GM12875 (cell line): Measurements from ENCODE around the gene KLK15.

Source experiments
- H3K4me3 ChIP-seq: one replicate; pipeline ENCODE4 v1.5.1; 2011; ENCODE audit warnings: low read depth, low read length, control low read depth
- TF ChIP-seq, protein P1 (sequence below): IDR thresholded peaks from 2 replicates; pipeline ENCODE4 v1.5.1; 2011; ENCODE audit warnings: low read depth, mild to moderate bottlenecking, control low read depth, inconsistent platforms, low read length, moderate library complexity, borderline replicate concordance; ENCODE audit not compliant: insufficient read depth

KLK15 gene

DNA sequence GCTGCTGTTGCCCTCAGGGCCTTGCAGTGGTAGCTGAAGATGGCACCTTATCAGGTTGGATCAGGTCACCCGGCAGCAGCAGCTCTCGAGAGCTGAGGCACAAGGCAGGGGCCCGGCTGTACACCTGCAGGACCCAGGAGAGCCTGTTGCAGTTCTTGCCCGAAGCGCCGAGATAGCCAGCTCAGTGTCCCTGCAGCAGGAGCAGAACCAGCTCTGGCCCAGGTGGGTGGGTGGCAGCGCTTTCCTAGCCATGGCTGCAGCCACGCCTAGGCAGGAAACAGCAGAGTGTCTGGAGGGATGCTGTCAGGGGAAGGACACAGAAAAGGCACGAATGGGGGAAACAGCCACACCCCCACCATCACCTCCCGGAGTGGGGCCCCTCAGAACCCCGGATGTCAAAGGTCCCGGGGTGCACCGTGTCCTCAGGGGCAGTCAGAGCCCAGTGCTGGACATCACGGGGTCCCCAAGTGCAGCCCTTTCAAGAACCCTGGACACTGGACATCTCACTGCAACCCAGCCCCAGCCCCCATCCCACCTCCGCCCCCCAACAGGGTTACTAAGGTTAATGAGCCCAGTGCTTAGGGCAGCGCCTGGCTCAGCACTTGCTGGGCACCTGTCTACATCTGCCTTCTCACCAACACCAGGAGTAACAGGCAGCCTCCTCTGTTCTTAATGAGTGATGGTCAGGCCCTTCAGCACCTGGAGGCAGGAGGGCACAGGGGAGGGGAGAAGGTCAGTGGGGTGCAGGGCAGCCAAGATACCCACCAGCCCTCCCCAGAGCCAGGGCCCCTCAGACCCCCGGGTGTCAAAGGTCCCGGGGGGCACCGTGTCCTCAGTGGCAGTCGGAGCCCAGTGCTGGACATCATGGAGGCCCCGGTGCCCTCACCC, 34.5 kb downstream of the KLK15 start:
- TF ChIP-seq, protein P1, sequence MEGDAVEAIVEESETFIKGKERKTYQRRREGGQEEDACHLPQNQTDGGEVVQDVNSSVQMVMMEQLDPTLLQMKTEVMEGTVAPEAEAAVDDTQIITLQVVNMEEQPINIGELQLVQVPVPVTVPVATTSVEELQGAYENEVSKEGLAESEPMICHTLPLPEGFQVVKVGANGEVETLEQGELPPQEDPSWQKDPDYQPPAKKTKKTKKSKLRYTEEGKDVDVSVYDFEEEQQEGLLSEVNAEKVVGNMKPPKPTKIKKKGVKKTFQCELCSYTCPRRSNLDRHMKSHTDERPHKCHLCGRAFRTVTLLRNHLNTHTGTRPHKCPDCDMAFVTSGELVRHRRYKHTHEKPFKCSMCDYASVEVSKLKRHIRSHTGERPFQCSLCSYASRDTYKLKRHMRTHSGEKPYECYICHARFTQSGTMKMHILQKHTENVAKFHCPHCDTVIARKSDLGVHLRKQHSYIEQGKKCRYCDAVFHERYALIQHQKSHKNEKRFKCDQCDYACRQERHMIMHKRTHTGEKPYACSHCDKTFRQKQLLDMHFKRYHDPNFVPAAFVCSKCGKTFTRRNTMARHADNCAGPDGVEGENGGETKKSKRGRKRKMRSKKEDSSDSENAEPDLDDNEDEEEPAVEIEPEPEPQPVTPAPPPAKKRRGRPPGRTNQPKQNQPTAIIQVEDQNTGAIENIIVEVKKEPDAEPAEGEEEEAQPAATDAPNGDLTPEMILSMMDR = no peak

DNA sequence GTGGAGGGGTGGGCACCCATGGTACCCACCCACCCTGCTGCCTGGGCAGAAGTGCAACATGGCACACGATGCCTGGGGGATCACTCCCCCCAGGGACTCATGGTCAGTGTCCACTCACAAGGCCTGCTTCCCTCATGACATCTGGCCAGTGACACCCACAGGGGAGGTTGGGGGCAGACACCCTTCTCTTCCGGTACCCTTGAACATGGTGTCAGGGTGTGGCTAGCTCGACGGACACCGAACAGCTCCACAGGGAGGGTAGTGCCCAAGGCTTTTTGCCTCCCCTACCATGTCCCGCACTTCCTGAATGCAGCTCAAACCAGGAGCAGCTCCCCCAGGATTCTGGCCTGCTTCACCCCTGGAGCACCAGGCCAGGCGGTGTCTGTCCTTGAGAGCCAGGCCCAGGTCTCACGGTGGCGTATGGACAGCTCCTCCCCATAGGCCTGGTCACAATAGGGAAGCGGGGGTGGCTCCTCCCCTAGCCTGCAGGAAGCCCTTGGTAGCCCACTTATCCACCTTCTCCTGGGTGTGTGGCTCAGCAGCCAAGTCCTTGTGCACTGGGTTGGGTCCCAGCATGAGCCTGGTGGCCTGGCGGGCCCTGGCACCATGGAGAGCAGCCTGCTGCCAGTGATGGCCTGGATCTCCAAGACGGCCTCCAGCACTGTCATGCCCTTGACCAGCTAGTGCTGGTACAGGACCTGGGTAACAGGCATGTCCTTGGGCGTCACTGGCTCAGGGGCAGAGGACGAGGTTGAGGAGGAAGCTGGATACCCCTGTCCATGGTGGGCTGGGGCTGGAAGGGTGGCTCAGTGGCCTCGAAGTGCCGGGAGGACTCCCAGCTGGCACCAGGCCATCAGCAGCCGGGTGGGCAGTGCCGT, 35.4 kb downstream of the KLK15 start:
- TF ChIP-seq, protein P1 = no peak
- H3K4me3 ChIP-seq = no peak overlapping the region

More for the DNA sequence above, 34.5 kb downstream of the KLK15 start:
- H3K4me3 ChIP-seq = no peak overlapping the region

DNA sequence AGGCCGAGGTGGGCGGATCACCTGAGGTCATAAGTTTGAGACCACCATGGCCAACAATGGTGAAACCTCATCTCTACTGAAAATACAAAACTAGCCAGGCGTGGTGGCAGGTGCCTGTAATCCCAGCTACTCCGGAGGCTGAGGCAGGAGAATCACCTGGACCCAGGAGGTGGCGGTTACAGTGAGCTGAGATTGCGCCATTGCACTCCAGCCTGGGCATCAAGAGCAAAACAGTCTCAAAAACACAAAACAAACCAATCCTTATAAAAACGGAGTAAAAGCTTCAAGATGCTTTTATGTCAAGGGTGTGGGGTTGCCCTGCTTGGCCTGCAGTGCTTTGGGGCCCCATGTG, 36.0 kb downstream of the KLK15 start:
- no peak overlapping the region for H3K4me3 ChIP-seq
- TF ChIP-seq, protein P1 = no peak

DNA sequence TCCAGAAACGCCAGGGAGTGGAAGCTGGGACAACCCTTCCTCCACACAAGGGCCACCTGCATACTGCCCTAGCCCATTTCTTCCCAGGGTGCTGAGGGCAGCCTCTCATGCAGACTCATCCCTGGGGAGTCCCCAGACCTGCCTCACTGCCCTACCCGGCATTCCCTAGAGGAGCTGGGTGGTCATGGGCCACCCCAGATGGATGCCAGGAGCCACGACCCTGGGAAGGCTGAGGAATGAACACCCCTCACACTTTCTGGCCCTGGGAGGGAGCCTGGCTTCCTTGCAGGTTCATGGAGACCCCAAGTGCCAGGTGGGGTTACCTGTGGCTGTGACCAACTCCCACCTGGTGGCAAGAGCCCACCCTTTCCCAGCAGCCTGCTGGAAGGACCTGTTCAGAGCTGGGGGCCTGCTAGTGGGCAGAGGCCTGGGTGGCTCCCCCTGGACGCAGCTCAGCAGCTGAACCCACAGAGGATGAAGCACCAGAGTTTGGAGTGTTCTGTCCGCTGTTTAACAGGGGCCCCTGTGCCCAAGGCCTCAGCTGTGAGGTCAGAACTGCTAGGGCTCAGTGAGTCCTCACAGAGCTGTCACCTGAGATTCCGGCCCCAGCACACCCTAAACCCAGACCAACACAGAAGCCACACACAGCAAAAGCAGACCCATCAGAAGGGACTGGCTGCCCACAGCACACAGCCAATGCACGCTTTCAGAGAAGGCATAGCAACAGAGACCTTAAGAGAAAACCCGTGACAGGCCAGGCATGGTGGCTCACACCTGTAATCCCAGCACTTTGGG, 36.5 kb downstream of the KLK15 start:
- no peak overlapping the region for H3K4me3 ChIP-seq
- TF ChIP-seq, protein P1 = no peak

DNA sequence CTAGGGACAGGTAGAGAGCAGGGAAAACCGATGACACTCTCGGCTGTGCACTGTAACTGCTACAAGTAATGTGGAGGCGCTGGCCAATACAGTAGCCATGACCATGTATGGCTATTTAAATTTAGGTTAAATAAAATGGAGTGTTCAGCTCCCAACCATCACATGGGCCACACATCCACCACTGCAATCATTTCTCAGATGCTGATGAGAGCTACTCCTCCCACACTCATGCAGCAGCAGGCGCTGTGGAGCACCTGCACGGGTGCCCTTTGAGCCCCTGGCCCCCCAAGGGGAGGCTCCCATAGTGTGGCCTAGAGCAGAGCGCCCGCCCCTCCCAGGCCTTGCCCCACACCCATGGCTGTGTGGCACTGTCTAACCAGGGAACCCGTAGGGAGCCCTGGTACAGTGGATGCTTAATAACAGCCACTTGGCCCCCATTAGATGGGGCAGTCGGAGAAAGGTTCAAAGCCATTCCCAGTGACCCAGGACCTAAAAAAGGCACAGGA, 37.2 kb downstream of the KLK15 start:
- TF ChIP-seq, protein P1 = peak; percentile 26; the same call in 1 of the 2 replicates
- no peak overlapping the region for H3K4me3 ChIP-seq

DNA sequence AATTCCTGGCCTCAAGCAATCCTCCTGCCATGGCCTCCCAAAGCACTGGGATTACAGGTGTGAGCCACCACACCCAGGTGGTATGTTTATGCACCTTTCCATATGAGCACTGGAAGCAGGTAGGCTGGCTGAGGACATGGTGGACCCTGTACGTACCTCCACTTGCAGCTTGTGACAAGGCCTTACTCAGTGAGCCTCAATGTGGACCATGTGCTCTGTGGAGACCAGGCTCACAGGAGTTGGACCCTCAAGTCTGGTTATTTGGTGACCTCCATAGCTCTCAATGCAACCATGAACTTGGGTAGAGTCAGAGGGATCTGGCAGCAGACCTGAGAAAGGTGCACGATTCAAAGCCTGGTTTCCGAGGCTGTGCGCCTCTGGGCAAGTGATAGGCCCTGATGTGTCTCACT, 37.7 kb downstream of the KLK15 start:
- TF ChIP-seq, protein P1 = no peak
- no peak overlapping the region for H3K4me3 ChIP-seq
